NCI-H82 treated with DMSO at 0.1 percent for 48 hours (cell line): ENCODE data around the gene CARD8.
A peak's percentile ranks its signal among the peaks of the same experiment; 100 is the strongest.

Experiments used
- DNase-seq: peaks from one replicate; lab custom pipeline; 2025; ENCODE audit not compliant: unreplicated experiment; lab: John Stamatoyannopoulos, UW

Gene CARD8

DNA sequence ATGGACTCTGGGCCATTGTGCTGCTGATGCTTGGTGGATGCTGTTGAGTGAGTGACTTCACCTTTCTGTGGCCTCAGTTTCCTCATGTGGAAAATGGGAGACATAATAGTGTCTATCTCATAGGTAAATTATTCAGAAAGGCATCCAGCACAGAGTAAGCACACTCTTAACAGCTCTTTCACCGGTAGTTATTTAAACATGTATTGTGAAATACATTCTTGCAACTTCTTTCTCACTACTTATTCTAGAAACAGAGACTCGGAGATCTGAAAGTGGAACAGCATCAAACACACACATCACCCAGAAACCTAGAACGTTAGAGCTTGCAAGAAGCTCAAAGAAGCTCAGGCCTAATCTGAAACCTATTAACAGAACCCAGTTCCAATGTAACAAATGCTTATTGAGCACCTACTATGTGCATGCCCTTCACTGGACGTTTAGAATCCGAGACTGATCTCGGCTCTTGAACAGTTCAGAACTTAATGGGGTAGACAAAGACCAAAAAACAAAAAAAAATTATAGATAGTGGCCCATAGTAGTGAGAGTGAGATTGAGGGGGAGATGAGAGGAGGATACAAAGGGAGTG, 81.2 kb downstream of the CARD8 start:
- DNase-seq = no peak

- no peak for DNase-seq
Observed at GRCh38 chr19:48171710-48172109, 84.0 kb downstream of the CARD8 start.

DNA sequence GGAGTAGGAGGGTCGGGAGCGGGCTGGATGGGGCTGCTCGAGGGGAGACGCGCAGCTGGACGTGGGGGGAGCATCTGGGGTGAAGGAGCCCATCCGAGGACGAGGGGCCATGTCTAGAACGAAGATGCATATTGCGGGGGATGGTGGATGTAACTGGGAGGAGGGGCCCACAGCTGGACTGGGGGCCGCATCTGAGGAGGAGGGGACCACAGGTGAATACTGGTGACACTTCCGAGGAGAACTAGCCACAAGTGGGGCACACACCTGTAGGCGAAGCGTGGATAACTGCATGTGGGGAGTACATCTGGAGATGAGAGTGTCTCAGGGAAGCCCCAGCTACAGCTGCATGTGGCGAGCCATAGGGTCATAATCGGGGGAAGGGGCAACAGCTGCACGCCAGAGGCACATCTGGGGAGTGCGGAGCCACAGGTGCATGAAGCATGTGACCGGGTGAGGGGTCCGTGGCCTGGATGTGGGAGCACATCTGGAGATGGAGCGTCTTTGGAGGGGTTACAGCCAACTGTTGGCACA, 84.8 kb downstream of the CARD8 start:
- no peak for DNase-seq

- peak; percentile 91 for DNase-seq
Observed at GRCh38 chr19:48169939-48170803, 85.5 kb downstream of the CARD8 start, which contains the start of the genes LIG1 and ZSWIM9. Gene LIG1 (minus strand): TSS chr19:48170344. CDS start chr19:48165566, 4,778 bp downstream. Gene ZSWIM9 (plus strand): TSS chr19:48170680. CDS start chr19:48171803, 1,123 bp downstream.

- peak; percentile 68 for DNase-seq
Observed at GRCh38 chr19:48169578-48169938, 86.2 kb downstream of the CARD8 start.

GRCh38 chr19:48168689-48169088, 87.0 kb downstream of the CARD8 start:
- no peak for DNase-seq

DNA sequence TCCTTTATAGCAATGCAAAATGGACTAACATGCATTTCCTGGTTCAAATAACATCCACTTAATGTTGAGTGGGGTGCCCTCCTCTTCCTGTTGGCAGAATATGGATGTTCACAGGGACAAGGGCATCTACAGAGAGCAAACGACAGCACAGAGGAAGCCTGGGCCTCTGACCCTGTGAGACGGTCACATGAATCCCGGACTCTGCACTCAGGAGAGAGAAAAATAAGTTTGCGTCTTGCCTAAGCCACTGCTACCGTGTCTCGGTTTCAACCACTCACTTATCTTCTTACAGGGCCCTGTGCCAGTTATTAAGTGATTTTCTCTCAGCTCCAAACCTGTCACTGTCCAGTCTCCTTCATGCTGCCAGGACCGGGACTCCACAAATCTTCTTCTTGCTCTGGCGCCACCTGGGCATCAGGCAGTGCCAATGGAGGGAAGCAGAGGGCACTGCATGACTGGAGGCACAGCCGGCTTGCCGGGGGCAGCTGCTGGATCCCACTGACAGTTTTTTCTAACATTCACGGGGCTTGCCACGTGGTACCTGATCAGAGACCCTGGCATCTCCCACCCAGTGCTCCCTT, 97.4 kb downstream of the CARD8 start:
- no peak for DNase-seq
